Ishikawa (cell line): Measurements from ENCODE around the gene IL1RAPL1.

ENCODE experiments used
- CEBPB ChIP-seq: IDR thresholded peaks from 2 replicates; pipeline ENCODE4 v1.6.1; 2012
- CREB1 ChIP-seq: IDR thresholded peaks from 2 replicates; pipeline ENCODE4 v1.6.1; 2012; ENCODE audit warnings: low read depth
- EGR1 ChIP-seq: IDR thresholded peaks from 2 replicates; pipeline ENCODE4 v1.6.1; 2012
- EP300 ChIP-seq: IDR thresholded peaks from 2 replicates; pipeline ENCODE4 v1.6.1; 2012; ENCODE audit warnings: borderline replicate concordance
- FOXM1 ChIP-seq: IDR thresholded peaks from 2 replicates; pipeline ENCODE4 v1.6.1; 2012; ENCODE audit warnings: low read depth, borderline replicate concordance
- MAX ChIP-seq: IDR thresholded peaks from 2 replicates; pipeline ENCODE4 v1.6.1; 2012
- NFIC ChIP-seq: IDR thresholded peaks from 2 replicates; pipeline ENCODE4 v1.6.1; 2012
- RAD21 ChIP-seq: IDR thresholded peaks from 2 replicates; pipeline ENCODE4 v1.6.1; 2012; ENCODE audit warnings: low read depth
- REST ChIP-seq: IDR thresholded peaks from 2 replicates; pipeline ENCODE4 v1.6.1; 2012; ENCODE audit warnings: low read depth, mild to moderate bottlenecking
- TAF1 ChIP-seq: IDR thresholded peaks from 2 replicates; pipeline ENCODE4 v1.6.1; 2012; ENCODE audit warnings: low read depth, mild to moderate bottlenecking
- TCF12 ChIP-seq: IDR thresholded peaks from 2 replicates; pipeline ENCODE4 v1.6.1; 2012; ENCODE audit warnings: low read depth
- TEAD4 ChIP-seq: IDR thresholded peaks from 2 replicates; pipeline ENCODE4 v1.6.1; 2012
- USF1 ChIP-seq: IDR thresholded peaks from 2 replicates; pipeline ENCODE4 v1.6.1; 2012
- YY1 ChIP-seq: IDR thresholded peaks from 2 replicates; pipeline ENCODE4 v1.6.1; 2012; ENCODE audit warnings: low read depth
- ZBTB7A ChIP-seq: IDR thresholded peaks from 2 replicates; pipeline ENCODE4 v1.6.1; 2012; ENCODE audit warnings: low read depth

The IL1RAPL1 gene

GRCh38 chrX:29295987-29296680, 708.9 kb downstream of the IL1RAPL1 start:
- no peak for TF ChIP-seq YY1
- no peak for TF ChIP-seq MAX
- TF ChIP-seq EGR1: no peak
- TF ChIP-seq CREB1: no peak
- no peak for TF ChIP-seq RAD21
- TF ChIP-seq CEBPB: no peak
- TF ChIP-seq EP300: no peak
- no peak for TF ChIP-seq FOXM1
- no peak for TF ChIP-seq USF1
- TF ChIP-seq TAF1: no peak
- TF ChIP-seq REST: no peak
- no peak for TF ChIP-seq TEAD4
- no peak for TF ChIP-seq TCF12
- no peak for TF ChIP-seq ZBTB7A
- no peak for TF ChIP-seq NFIC

- no peak for TF ChIP-seq USF1
- no peak for TF ChIP-seq REST
- TF ChIP-seq RAD21: no peak
- TF ChIP-seq CEBPB: no peak
- TF ChIP-seq ZBTB7A: no peak
- no peak for TF ChIP-seq TAF1
- no peak for TF ChIP-seq MAX
- TF ChIP-seq YY1: no peak
These were observed 710.0 kb downstream of the IL1RAPL1 start for GRCh38 chrX:29297171-29297800.

- TF ChIP-seq RAD21 (no peak), TCF12 (no peak), MAX (no peak), ZBTB7A (no peak), REST (no peak), TAF1 (no peak), NFIC (no peak), CREB1 (no peak), EP300 (no peak), YY1 (no peak), CEBPB (no peak), EGR1 (no peak), FOXM1 (no peak), USF1 (no peak), TEAD4 (no peak)
These were observed 712.4 kb downstream of the IL1RAPL1 start for GRCh38 chrX:29299684-29300083.
